Keratinocyte (primary cell): ENCODE results near the gene RPL7L1.

Experiments used
- CTCF ChIP-seq, 3 experiments: IDR thresholded peaks in 1 of 3; conservative IDR thresholded peaks in 1 of 3; optimal IDR thresholded peaks in 1 of 3; 2 replicates in 2 of 3; 3 replicates in 1 of 3; pipeline versions ENCODE3 to v1.5.1; 2011; ENCODE audit warnings: low read length in 3 of 3, mild to moderate bottlenecking in 3 of 3, moderate library complexity in 2 of 3, control low read depth in 1 of 3, inconsistent platforms in 1 of 3; ENCODE audit not compliant: insufficient read depth in 2 of 3; ENCODE audit errors: extremely low read depth in 1 of 3
- EZH2 ChIP-seq: IDR thresholded peaks from one replicate; pipeline ENCODE4 v1.6.1; 2012; ENCODE audit warnings: inconsistent platforms, mild to moderate bottlenecking, low read length, moderate library complexity

GRCh38 chr6:42915732-42916131 lies 36.3 kb downstream of the RPL7L1 start, which contains the start of gene PTCRA:
- TF ChIP-seq CTCF (optimal IDR thresholded peaks at IDR 0.05 in 1 of 3, IDR thresholded peaks at IDR 0.05 in 1 of 3, conservative IDR thresholded peaks at IDR 0.05 in 1 of 3; ENCODE audit: extremely low read depth in 1 of 3, insufficient read depth in 2 of 3, low read length in 3 of 3) (no peak), EZH2 (no peak)
